GM12801 (cell line): Measurements from ENCODE around the gene SMIM33.

ENCODE experiments used
- CTCF ChIP-seq: IDR thresholded peaks from one replicate; pipeline ENCODE4 v1.5.1; 2011; ENCODE audit warnings: control low read depth; ENCODE audit not compliant: insufficient read length; ENCODE audit errors: extremely low read depth

The SMIM33 gene

GRCh38 chr5:139501381-139501780, 30.6 kb downstream of the SMIM33 start:
- no peak for TF ChIP-seq CTCF

- TF ChIP-seq CTCF, result no peak
Observed at GRCh38 chr5:139512786-139513390, 42.1 kb downstream of the SMIM33 start.

GRCh38 chr5:139513852-139514485, 43.2 kb downstream of the SMIM33 start:
- no peak for TF ChIP-seq CTCF

- no peak for TF ChIP-seq CTCF
Observed at GRCh38 chr5:139514486-139514856, 43.7 kb downstream of the SMIM33 start.

- peak; percentile 55 for TF ChIP-seq CTCF
Observed at GRCh38 chr5:139517683-139518564, 47.1 kb downstream of the SMIM33 start.
